ENCODE results near the gene EXOC1L.

DNA sequence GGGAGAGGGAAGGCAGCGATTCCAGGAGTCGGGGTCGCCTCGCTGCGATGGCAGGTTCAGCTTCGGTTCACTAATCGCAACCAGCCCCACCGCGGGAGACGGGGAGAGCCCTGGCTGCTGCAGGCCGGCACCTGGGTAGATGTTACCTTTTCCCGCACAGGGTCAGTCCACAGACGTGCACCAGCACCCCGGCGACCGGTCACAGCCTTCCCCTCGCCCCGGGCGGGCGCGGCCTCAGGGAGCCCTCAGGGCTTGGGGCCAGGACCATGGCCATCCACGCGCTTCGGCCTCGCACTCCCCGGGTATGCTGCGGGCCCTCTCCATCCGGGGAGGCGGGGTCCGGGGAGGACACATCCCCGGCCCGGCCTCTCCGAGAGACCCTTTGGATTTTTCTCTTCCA is 26.1 kb upstream of the EXOC1L start:
- TF ChIP-seq TP53 (CRISPR knock-in tag; IDR thresholded peaks at IDR 0.05), result no peak
- TF ChIP-seq, protein P1, sequence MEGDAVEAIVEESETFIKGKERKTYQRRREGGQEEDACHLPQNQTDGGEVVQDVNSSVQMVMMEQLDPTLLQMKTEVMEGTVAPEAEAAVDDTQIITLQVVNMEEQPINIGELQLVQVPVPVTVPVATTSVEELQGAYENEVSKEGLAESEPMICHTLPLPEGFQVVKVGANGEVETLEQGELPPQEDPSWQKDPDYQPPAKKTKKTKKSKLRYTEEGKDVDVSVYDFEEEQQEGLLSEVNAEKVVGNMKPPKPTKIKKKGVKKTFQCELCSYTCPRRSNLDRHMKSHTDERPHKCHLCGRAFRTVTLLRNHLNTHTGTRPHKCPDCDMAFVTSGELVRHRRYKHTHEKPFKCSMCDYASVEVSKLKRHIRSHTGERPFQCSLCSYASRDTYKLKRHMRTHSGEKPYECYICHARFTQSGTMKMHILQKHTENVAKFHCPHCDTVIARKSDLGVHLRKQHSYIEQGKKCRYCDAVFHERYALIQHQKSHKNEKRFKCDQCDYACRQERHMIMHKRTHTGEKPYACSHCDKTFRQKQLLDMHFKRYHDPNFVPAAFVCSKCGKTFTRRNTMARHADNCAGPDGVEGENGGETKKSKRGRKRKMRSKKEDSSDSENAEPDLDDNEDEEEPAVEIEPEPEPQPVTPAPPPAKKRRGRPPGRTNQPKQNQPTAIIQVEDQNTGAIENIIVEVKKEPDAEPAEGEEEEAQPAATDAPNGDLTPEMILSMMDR (IDR thresholded peaks at IDR 0.05), result no peak
- no peak for TF ChIP-seq NFE2L2 (conservative IDR thresholded peaks at IDR 0.05; ENCODE audit: low read length)
- TF ChIP-seq SMC3 (IDR thresholded peaks at IDR 0.05), result no peak
- TF ChIP-seq MYC (IDR thresholded peaks at IDR 0.05; ENCODE audit: borderline replicate concordance, low read length), result no peak
- TF ChIP-seq ZNF302 (CRISPR knock-in tag; IDR thresholded peaks at IDR 0.05), result no peak
- TF ChIP-seq RAD21 (conservative IDR thresholded peaks at IDR 0.05 in 1 of 2, IDR thresholded peaks at IDR 0.05 in 1 of 2), result no peak
- no peak for TF ChIP-seq POLR2A (IDR thresholded peaks at IDR 0.05; ENCODE audit: low read length)
- TF ChIP-seq HOXA7 (CRISPR knock-in tag; IDR thresholded peaks at IDR 0.05), result no peak
- TF ChIP-seq ELK1 (IDR thresholded peaks at IDR 0.05; ENCODE audit: low read depth, low read length), result no peak
- no peak for TF ChIP-seq EP300 (IDR thresholded peaks at IDR 0.05)
- TF ChIP-seq NR3C1 (IDR thresholded peaks at IDR 0.05), result no peak
- no peak for TF ChIP-seq MAZ (IDR thresholded peaks at IDR 0.05; ENCODE audit: borderline replicate concordance, low read depth, low read length)

Measured in A549 (cell line).